ENCODE results near the gene TMED9.
A peak's percentile ranks its signal among the peaks of the same experiment; 100 is the strongest.

Gene TMED9

GRCh38 chr5:177592010-177592834 is at the start of gene TMED9:
Gene TMED9, plus strand, starts transcription at chr5:177592203. Its CDS starts 12 bp downstream, at chr5:177592215.
- TF ChIP-seq, protein P1, sequence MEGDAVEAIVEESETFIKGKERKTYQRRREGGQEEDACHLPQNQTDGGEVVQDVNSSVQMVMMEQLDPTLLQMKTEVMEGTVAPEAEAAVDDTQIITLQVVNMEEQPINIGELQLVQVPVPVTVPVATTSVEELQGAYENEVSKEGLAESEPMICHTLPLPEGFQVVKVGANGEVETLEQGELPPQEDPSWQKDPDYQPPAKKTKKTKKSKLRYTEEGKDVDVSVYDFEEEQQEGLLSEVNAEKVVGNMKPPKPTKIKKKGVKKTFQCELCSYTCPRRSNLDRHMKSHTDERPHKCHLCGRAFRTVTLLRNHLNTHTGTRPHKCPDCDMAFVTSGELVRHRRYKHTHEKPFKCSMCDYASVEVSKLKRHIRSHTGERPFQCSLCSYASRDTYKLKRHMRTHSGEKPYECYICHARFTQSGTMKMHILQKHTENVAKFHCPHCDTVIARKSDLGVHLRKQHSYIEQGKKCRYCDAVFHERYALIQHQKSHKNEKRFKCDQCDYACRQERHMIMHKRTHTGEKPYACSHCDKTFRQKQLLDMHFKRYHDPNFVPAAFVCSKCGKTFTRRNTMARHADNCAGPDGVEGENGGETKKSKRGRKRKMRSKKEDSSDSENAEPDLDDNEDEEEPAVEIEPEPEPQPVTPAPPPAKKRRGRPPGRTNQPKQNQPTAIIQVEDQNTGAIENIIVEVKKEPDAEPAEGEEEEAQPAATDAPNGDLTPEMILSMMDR (IDR thresholded peaks at IDR 0.05; ENCODE audit: borderline replicate concordance, insufficient read depth, low read depth, low read length): no peak
- peak within 1 kb of the TSS; percentile 93 for H3K4me3 ChIP-seq (ENCODE audit: low read depth, low read length)

- TF ChIP-seq, protein P1 (IDR thresholded peaks at IDR 0.05; ENCODE audit: borderline replicate concordance, insufficient read depth, low read depth, low read length): no peak
- H3K4me3 ChIP-seq (ENCODE audit: low read depth, low read length): no peak overlapping the region
These were observed 49.1 kb upstream of the TMED9 start for GRCh38 chr5:177542816-177543465.

DNA sequence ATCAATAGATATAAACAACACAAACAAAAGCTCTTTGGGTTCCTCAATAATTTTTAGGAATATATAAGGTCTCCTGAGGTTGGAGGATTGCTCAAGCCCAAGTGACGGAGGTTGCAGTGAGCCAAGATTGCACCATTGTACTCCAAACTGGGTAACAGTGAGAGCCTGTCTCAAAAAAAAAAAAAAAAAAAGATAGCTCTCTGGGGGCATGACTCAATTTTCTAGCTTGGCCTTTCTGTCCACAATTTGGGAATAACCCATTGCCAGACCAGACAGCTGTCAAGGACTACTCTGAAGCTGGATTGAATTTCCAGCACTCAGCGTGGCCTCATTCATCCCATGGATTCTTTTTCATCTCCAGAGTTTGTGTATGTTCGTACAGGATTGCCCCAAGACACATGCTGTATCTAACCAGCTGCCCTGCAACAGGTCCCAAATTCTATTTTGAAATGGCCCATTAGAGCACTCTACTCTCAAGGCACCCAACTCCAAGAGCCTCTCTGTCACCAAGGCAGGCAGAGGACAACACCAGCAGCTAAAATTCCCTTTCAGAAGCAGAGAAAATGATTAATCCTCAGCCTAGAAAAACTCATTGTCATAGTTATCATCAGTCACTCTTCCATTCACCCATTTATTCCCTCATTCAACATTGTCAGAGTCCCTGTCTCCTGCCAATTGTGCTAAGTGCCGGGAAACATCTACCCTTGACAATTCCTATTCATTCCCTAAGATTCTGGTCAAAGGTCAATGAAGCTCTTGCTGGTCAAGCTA is 46.3 kb upstream of the TMED9 start:
- TF ChIP-seq, protein P1 (IDR thresholded peaks at IDR 0.05; ENCODE audit: borderline replicate concordance, insufficient read depth, low read depth, low read length): no peak
- H3K4me3 ChIP-seq (ENCODE audit: low read depth, low read length): no peak overlapping the region

DNA sequence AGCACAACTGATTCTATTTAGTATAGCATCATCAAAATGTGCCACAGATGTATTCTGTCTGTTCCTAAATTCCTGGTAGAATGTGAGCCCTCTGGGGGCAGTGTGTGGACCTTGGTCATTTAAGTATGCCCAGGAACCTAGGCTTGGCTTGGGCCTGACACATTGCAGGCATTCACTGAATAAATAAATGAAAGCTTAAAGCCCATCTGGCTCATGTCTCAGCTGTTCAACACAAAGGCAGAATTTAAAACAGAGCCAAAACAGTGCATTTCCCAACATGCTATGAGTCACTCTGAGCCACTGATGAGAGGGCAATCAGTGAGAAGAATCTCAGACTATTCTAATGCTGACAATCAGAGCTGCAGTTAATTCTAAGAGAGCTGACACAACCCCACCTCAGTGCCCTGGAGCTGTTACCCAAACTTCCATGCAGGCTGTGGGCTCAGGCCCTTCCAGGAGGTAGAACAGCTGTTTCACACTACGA is 45.7 kb upstream of the TMED9 start:
- H3K4me3 ChIP-seq (ENCODE audit: low read depth, low read length): no peak overlapping the region

GRCh38 chr5:177547736-177548135 is 44.3 kb upstream of the TMED9 start:
- no peak overlapping the region for H3K4me3 ChIP-seq (ENCODE audit: low read depth, low read length)
- TF ChIP-seq, protein P1 (IDR thresholded peaks at IDR 0.05; ENCODE audit: borderline replicate concordance, insufficient read depth, low read depth, low read length): no peak

More for the DNA sequence above, 45.7 kb upstream of the TMED9 start:
- TF ChIP-seq, protein P1 (IDR thresholded peaks at IDR 0.05; ENCODE audit: borderline replicate concordance, insufficient read depth, low read depth, low read length): no peak

- TF ChIP-seq, protein P1 (IDR thresholded peaks at IDR 0.05; ENCODE audit: borderline replicate concordance, insufficient read depth, low read depth, low read length): no peak
- H3K4me3 ChIP-seq (ENCODE audit: low read depth, low read length): no peak overlapping the region
These were observed 43.5 kb upstream of the TMED9 start for GRCh38 chr5:177548495-177548894.
